NCI-H187 (cell line): ENCODE data around the gene DUXA.
A peak's percentile ranks its signal among the peaks of the same experiment; 100 is the strongest.
"Not testable (repeated sequence)": the region's sequence is repeated elsewhere in the genome, so short reads cannot be mapped to it uniquely, and the experiment has no call there.

Experiments used
- DNase-seq, 2 experiments: peaks; one replicate each; lab custom pipeline; 2025; lab: John Stamatoyannopoulos, UW

DUXA gene

DNA sequence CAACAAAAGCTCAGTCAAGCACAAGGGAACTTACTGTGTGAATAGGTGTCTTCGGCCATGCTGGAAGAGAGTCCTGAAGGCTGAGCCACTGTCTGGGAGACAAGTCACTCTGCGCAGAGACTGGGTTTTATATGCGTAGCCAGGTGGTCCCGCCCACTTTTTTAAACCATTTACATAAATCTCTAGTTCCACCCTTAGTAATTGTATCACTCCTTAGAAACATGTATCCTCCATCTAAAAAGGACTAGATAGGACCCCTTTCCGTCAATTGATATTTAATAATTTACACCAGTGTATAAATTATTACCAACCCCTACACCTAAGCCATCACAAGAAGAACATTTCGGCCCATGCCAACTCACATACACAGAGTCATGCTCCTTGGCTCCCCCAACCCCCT is at the start of gene DUXA:
Gene DUXA, minus strand, starts transcription at position 101 of the 400 bp plus-strand sequence. Its CDS starts 42 bp downstream, at position 59.
- DNase-seq = no peak

DNA sequence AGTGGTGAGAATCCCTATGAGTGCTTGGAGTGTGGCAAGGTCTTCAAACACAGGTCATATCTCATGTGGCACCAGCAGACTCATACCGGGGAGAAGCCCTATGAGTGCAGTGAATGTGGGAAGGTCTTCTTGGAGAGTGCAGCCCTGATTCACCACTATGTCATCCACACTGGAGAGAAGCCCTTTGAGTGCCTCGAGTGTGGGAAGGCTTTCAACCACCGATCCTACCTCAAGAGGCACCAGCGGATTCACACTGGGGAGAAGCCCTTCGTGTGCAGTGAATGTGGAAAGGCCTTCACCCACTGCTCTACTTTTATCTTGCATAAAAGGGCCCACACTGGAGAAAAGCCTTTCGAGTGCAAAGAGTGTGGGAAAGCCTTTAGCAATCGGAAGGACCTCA is 44.8 kb upstream of the DUXA start:
- DNase-seq = no peak

DNA sequence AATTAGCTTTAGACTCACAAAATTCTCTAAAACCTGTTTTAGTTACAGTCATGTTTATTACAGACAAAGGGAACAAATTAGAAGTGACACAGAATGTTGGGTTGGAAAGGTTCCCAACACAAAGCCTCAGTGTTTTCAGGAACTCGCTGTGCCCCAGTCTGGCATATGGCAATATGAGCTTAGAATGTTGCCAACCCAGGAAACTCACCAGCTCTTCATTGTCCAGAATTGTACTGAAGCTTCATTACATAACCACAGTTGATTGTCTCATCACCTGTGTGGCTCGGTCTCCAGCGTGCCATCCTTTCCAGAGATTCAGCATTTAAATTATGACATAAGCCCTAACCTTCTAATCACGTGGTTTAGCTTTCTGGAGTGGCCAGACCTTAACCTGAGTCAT is 43.1 kb upstream of the DUXA start:
- no peak for DNase-seq

- DNase-seq = no peak
Observed at GRCh38 chr19:57202160-57202559, 34.9 kb upstream of the DUXA start.

DNA sequence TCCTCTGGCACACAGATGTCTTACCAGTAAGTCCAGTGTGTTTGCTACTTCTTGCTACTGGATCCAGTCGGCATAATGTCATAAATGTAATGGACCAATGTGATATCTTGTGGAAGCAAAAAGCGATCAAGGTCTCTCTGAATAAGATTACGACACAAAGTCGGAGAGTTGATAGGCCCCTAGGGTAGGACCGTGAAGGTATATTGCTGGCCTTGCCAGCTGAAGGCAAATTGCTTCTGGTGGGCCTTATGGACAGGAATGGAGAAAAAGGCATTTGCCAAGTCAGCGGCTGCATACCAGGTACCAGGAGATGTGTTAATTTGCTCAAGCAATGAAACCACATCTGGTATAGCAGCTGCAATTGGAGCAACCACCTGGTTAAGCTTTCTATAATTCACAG is 30.6 kb upstream of the DUXA start:
- DNase-seq = not testable (repeated sequence)

- no peak for DNase-seq
Observed at GRCh38 chr19:57192993-57193392, 25.7 kb upstream of the DUXA start.

GRCh38 chr19:57192077-57192420 is 24.8 kb upstream of the DUXA start:
- no peak for DNase-seq

- peak; percentile 75 to 81 for DNase-seq
Observed at GRCh38 chr19:57191141-57192076, 24.1 kb upstream of the DUXA start, which contains the start of gene ZNF264. Gene ZNF264, plus strand, starts transcription at chr19:57191500. Its CDS starts 414 bp downstream, at chr19:57191914.

DNA sequence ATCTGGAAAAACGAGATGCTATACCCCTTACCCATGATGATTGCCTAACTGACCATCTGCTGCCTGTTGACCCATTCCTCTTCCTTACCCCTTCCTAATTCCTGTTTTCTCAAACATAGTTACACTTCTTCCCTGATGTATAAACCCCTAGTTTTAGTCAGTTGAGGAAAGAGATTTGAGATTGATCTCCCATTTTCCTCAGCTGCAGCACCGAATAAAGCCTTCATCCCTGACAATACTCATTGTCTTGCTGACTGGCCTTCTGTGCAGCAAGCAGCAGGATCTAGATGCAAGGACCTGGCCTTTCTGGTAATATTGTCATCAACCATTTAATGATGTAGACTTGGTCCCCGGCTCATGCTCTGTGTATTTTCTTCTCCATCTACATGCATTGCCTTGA is 23.0 kb upstream of the DUXA start:
- no peak for DNase-seq

DNA sequence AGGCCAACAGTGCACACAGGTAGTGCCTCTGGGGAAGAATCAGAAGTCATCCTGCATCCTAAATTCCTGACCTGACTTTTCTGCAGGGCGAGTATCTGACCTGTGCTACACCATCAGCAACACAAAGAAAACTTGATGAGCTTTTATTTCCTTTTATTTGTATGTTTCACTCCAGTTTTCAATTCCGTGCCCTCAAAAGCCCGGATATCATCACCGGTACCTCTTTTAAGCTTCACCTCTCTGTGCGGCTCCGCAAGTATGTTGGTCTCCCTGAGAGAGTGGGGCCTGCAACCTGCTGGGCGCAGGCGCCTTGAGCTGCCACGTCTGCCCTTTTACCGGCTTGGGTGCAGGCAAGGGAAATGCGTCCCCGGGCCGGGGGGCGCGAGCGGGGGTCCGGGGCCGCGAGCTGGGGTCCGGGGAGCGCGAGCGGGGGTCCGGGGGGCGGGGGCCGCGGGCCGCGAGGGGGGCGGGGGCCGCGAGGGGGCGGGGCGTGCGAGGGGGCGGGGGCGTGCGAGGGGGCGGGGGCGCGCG is 4.3 kb upstream of the DUXA start:
- DNase-seq = no peak

GRCh38 chr19:57165846-57166245 is 1.4 kb downstream of the DUXA start:
- no peak for DNase-seq

- no peak for DNase-seq
Observed at GRCh38 chr19:57161985-57162539, 5.2 kb downstream of the DUXA start.

DNA sequence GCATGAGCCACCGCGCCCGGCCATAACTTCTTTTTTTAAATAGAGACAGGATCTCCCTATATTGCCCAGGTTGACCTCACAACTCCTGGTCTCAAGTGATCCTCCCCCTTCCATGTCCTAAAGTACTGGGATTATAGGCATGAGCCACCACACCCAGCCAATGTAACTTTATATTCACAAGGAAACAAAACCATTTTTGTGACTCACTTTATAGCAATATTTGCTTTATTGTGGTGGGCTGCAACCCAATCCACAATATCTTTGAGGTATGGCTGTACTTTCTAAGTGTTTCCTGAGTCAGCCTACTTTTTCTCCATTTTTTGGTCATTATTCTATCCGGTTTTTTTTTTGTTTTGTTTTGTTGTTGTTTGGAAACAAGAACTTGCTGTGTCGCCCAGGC is 14.4 kb downstream of the DUXA start:
- DNase-seq = no peak

- DNase-seq = no peak
Observed at GRCh38 chr19:57141699-57142098, 25.6 kb downstream of the DUXA start.

DNA sequence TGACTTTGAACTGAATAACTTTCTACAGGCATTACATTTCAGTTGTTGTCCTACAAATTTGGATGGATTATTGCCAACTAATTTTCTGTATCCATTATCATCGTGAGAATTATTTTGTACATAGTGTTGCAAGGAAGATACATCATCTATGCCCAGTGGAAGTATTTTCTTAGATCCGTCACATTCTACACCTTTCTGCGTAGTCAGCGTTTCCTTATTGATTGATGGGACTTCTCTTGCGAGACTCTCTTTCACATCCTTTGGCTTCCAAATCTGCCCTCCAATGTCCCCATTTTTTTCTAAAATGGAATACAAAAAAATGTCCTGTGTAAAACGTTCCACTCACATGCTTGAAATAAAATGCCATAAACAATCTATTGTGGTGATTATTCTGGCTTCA is 31.5 kb downstream of the DUXA start:
- no peak for DNase-seq

DNA sequence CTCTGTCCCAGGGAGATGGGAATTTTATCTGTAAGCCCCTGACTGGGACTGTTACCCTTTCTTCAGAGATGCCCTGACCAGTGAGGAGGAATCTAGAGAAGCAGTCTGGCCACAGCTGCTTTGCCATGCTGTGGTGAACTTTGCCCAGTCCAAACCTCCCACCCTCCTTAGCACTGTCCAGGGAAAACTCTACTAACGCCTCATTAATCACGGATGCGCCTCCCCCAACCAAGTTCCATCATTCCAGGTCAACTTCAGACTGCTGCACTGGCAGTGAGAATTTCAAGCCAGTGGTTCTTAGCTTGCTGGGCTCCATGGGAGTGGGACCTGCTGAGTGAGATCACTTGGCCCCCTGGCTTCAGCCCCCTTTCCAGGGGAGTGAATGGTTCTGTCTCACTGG is 39.9 kb downstream of the DUXA start:
- DNase-seq = not testable (repeated sequence)

- no peak for DNase-seq
Observed at GRCh38 chr19:57123882-57124281, 43.4 kb downstream of the DUXA start.

GRCh38 chr19:57118848-57119247 is 48.4 kb downstream of the DUXA start:
- DNase-seq = no peak

GRCh38 chr19:57113501-57113900 is 53.8 kb downstream of the DUXA start:
- not testable (repeated sequence) for DNase-seq

- no peak for DNase-seq
Observed at GRCh38 chr19:57111329-57111644, 56.0 kb downstream of the DUXA start.

DNA sequence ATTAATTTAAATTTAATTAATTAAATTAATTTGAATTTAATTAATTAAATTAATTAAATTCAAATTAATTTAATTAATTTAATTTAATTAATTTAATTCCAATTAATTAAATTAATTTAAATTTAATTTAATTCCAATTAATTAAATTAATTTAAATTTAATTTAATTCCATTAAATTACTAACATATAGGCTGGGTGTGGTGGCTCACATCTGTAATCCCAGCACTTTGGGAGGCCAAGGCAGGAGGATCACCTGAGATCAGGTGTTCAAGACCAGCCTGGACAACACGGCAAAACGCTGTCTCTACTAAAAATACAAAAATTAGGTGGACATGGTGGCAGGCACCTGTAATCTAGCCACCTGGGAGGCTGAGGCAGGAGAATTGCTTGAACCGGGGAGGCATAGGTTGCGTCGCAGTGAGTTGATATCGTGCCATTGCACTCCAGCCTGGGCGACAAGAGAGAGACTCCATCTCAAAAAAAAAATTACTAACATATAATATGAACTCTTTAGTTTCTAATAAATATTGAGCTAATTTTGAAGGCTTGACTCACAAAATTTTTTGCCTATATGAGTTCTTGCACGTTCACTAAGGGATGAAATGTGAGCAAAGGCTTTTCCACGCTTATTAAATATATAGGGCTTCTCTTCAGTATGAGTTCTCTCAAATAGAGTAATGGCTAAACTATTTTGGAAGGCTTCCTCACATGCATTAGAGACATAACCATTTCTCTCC is 56.5 kb downstream of the DUXA start:
- no peak for DNase-seq

GRCh38 chr19:57106722-57107235 is 60.5 kb downstream of the DUXA start:
- DNase-seq = no peak
